Gastroesophageal sphincter (tissue), 3 donors: ENCODE measurements around the gene KCTD3.

Experiments used
- CTCF ChIP-seq, 4 experiments: fragments of 200-600 bp in 2 of 4; fragments of 450-650 bp in 2 of 4; sonication (generic) in 1 of 4; IDR thresholded peaks; one replicate each; pipeline ENCODE4 v1.5.1; 2017 to 2019; ENCODE audit warnings: antibody characterized with exemption in 4 of 4, mild to moderate bottlenecking in 2 of 4, moderate library complexity in 2 of 4
- POLR2A ChIP-seq, 2 donors: fragments of 450-650 bp; IDR thresholded peaks; one replicate each; pipeline ENCODE4 v1.6.1; 2017; ENCODE audit warnings: antibody characterized with exemption in 2 of 2, mild to moderate bottlenecking in 2 of 2, moderate library complexity in 1 of 2
- POLR2AphosphoS5 ChIP-seq: sonication (generic); formaldehyde crosslinking; IDR thresholded peaks from one replicate; pipeline ENCODE4 v1.6.1; 2017; ENCODE audit warnings: antibody characterized with exemption

DNA sequence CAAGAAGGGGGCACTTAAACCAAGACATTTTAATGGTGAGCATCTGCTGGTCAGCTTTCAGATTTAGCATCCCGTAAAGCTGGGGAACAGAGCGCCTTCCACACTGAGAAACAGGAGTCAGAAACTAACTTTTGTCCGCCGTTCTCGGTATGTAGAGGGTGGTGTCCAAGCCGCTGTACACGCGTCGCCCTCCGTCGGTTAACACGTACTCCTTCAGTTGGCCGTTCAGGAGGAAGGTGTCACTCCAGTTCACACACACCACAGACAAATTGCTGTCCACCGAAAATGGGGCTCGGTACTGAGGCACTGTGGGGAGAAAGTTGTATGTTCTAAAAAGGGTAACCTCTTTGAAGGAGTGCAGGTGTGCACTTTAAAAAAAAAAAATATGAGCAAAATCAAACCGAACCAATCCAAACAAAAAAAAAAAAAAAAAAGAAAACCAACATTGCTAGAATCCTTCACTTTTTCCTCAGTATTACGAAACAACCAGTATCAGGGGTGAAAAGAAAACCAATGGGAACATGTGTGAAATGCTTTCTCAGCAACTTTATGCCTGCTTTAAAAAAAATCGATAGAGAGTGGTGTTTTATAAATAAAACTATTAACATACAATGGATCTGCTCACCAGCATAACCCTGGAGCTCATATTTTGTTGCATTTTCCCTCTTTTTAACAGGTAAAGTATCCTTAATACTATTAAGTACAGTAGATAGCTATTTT lies 73.5 kb downstream of the KCTD3 start:
- TF ChIP-seq CTCF (IDR thresholded peaks at IDR 0.05) (no peak), POLR2A (IDR thresholded peaks at IDR 0.05) (no peak), POLR2AphosphoS5 (no peak)
